ENCODE results near the gene SIDT2.
A peak's percentile ranks its signal among the peaks of the same experiment; 100 is the strongest.
"Not testable (repeated sequence)": the region's sequence is repeated elsewhere in the genome, so short reads cannot be mapped to it uniquely, and the experiment has no call there.

The SIDT2 gene

DNA sequence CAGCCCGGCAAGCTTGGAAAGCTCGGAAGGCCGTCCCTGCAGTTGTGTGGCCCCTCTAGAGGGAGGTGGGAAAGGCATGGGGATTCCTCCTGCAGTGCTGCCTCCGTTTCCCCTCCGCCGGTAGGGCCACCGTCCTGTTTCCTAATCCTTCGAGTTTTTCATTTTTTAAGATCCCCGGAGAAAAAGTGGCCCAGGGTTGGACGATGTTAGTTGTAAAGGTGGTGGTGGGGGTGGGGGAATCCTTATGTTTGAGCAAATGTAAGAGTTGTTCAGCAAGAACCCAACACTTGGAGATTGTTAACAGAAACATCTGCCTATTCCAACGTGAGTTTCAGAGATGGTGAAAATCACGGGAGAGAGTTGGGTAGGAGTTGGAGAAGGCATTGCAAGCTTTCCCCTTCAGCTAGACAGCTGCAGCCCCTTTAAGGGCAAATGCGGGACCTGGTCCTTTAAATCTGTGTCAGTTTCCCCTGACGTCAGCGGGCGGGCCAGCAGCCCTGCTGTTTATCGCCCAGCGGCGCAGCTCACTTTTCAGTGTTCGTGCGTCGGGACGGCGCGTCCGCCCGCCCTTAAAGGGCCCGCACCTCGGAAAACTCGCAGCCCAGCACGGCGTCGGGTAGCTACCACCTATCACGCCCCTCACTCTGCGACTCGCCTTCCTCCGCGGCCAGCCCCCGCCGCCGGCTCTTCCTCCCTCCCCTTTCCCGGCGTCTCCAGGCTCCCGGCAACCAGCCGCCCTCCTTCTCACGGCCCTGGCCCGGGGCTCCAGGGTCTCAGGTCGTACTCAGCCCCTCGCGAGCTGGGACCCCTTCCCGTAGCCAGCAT lies at the start of gene SIDT2:
Gene SIDT2, plus strand, starts transcription at position 534 of the 825 bp plus-strand sequence. CDS start 521 bp downstream, outside the sequence.
- peak; percentile 96 for DNase-seq

DNA sequence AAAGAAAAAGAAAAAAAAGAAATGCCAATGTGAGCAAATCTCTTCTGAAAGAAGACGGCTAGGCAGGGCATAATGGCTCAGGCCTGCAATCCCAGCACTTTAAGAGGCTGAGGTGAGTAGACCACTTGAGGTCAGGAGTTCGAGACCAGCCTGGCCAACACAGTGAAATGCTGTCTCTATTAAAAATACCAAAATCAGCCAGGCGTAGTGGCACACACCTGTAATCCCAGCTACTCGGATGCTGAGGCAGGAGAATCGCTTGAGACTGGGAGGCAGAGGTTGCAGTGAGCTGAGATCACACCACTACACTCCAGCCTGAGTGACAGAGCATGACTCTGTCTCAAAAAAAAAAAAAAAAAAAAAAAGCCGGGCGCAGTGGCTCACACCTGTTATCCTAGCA lies 48.1 kb upstream of the SIDT2 start:
- not testable (repeated sequence) for DNase-seq

GRCh38 chr11:117130879-117131278 lies 47.7 kb upstream of the SIDT2 start:
- DNase-seq = no peak

- DNase-seq = no peak
These were observed 44.1 kb upstream of the SIDT2 start for GRCh38 chr11:117134431-117134830.

DNA sequence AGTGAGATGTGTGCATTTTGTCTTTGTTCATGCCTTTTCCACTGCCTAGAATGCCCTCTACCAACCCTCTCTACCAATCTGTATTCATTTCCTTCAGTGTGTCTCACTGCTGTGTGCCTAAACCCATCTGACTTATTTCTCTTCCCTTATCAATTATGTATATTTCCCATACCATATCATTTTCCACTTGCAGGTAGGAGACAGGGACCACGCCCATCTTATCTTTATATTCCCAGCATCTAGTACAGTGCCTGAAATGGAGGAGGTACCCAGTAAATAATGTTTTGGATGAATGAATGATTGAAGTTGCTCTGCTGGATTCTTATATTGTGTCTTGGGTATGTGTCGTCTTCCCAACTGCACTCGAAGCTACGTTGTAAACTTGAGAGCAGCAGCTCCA lies 43.6 kb upstream of the SIDT2 start:
- peak; percentile 34 for DNase-seq

DNA sequence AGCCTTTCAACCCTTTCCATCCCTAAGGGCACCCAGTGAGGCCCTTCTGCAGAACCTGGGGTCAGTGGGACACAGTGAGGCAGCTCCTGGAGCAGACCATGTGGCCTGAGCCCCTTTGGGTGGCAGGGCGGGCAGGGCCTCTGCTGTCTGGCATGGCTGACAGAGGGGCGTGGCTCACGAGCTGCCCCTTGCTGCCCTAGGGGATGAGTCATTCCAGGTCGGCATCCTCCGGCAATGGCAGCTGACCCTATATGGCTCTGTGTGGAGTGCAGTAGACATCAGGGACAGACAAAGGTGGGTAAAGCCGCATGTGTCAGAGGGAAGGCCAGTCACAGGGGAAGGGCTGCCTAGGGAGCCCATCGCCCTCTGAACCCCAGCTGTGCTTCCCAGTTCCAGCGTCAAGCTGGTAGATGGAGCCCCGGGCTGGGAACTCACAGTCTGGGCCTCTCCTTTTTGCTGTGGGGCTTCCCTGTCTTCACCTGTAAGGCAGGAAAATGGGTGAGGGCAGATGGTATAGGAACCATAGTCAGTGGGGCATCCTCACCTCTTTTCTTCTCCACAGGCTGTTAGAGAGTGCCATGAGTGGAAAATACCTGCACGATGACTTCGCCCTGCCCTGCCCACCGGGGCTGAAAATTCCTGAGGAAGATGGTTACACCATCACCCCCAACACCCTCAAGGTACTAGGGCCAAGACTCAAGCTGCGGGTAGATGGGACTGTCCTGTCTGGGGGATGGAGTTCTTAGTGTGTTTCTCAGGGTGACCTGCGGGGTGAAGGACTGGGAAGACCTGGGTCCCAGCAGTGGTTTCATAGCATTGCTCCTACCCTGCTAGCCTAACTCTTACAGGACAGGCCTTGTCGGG lies 41.1 kb upstream of the SIDT2 start:
- DNase-seq = not testable (repeated sequence)

GRCh38 chr11:117143390-117143789 lies 35.2 kb upstream of the SIDT2 start:
- DNase-seq = peak; percentile 82

- DNase-seq = peak; percentile 99
These were observed 34.6 kb upstream of the SIDT2 start, which contains the start of gene PAFAH1B2 for GRCh38 chr11:117143871-117144476. Gene PAFAH1B2 (plus strand): TSS chr11:117144287. CDS start chr11:117152448, 8,161 bp downstream.

DNA sequence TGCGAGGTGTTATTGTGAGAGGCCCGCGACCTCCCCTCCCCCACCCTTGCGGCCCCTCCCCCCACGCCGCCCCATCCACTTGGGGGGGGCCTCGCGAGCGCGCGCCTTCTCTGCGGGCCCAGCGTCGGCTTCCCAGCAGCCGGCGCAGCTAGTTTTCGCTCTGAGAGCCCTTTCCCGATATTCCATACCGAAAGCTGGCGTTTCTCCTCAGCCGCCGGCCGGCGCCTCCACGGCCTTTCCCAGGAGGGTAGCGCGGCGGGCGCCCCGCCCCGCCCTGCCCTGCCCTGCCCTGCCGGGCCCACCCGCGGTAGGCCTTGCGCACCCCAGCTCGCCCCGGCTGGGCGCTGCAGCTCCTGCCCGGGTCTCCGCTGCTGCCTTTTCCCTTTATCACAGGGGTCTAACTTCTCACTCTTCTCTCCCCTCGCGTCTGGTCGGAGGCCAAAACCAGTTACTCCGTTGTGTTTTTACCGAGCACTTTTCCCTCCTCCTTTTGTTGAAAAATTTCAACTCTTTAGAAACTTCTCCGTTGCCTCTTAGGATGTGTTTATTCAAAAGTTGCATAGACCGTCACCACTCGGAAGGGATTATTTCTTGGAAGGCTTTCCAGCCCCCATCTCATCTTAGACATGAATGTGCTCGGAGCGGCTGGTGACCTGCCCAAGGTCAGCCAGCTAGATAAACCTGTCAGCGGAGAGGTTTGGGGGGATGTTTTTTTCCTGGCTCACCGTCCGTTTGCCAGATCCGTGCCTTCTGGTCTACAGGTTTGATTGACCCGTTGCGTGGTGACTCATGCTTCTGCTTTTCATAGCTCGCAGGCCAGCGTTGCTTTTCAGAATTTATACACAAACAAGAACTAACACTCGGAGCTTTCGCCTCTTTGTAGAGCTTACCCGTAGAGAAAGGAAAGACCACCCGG lies 33.8 kb upstream of the SIDT2 start:
- peak; percentile 81 for DNase-seq

- peak; percentile 76 for DNase-seq
These were observed 33.2 kb upstream of the SIDT2 start for GRCh38 chr11:117145393-117145761.

GRCh38 chr11:117146521-117146920 lies 32.0 kb upstream of the SIDT2 start:
- DNase-seq = no peak

GRCh38 chr11:117152066-117152465 lies 26.5 kb upstream of the SIDT2 start:
- no peak for DNase-seq

GRCh38 chr11:117154468-117154867 lies 24.1 kb upstream of the SIDT2 start:
- DNase-seq = no peak

DNA sequence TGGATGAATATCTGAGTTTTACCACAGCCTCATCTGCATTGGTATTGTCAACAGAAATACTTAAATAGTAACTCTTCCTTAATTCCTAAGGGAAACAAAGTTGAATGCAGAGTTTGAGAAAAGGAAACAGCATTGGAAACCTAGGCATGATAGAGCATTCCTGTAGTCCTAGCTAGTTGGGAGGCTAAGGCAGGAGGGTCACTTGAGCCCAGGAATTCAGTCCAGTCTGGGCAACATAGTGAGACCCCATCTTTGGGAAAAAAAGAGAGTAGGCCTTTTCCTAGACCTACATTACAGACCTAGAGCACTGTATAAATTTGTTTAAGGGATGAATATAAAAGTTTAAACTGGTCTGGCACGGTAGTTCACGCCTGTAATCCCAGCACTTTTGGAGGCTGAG lies 21.0 kb upstream of the SIDT2 start:
- no peak for DNase-seq

DNA sequence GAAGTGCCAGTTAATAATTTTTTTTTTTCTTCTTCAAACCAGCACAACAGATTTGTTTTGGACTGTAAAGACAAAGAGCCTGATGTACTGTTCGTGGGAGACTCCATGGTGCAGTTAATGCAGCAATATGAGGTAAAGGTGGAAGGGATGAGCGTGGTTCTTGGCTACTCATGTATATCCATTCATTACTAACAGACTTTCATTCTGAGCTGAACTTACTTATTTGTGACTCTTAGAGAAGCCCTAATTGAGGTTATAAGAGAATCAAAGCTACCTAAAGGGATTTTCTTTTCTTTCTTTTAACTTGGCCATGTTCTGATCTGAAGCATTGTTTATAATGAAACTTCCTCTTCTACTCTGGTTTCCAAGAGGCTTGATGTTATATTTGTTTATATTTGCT lies 18.7 kb upstream of the SIDT2 start:
- no peak for DNase-seq

- peak; percentile 79 for DNase-seq
These were observed 17.7 kb upstream of the SIDT2 start for GRCh38 chr11:117160826-117161225.

- no peak for DNase-seq
These were observed 12.1 kb upstream of the SIDT2 start for GRCh38 chr11:117166491-117166890.

- DNase-seq = no peak
These were observed 8.8 kb upstream of the SIDT2 start for GRCh38 chr11:117169736-117170135.

GRCh38 chr11:117170210-117170609 lies 8.3 kb upstream of the SIDT2 start:
- DNase-seq = no peak

DNA sequence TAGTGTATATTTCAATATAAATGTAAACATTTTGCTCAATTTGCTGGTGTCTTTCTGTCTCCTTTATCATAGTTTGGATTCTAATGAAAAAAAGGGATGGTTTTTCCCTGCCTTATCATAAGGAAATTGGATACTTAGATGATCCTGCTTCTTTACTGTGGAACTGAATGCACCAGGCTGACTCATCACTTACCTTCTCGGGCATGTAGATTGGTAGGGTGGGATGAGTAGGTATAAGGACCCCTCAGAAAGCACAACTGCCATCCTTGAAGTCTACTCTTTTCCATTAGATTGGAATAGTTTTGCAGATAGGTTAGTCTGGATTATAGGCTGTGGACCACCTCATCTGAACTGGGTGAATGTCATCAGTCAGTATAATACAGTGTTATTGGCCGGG lies 7.5 kb upstream of the SIDT2 start:
- DNase-seq = no peak

DNA sequence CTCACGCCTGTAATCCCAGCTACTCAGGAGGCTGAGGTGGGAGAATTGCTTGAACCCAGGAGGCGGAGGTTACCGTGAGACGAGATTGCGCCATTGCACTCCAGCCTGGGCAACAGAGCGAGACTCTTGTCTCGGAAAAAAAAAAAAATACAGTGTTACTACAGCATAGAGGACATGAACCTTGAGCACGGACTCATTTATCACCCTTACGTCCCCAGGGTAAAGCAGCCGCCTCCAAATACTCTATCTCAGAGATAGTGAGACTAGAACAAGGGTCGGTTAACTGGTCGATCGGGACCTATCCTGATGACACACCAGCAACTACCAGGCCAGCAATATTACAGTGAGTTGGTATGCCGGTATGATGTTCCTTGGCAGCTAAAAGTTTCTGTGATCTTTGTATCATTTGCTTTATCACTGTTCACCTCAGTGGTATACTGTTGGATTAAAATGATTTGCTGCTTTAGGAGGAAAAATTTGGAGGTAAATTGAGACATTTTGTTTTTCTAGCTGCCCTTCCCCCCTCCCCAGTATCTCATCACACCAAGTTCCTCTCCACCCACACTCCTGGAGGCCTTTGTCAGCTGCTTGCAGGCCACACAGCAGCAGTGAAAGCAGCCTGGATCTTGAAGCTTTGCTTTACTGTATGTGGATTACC lies 7.0 kb upstream of the SIDT2 start:
- peak; percentile 66 for DNase-seq

Data from hematopoietic multipotent progenitor cell treated with erythropoietin and hydrocortisone succinate and interleukin-3 and kit ligand, for 6 days (in vitro differentiated cells).